OCI-LY7 (cell line): ENCODE results near the gene JPH3.

Source experiments
- CTCF ChIP-seq: fragments of 200-600 bp; sonication (generic); conservative IDR thresholded peaks from 2 replicates; pipeline ENCODE4 v1.5.1; 2014; ENCODE audit warnings: mild to moderate bottlenecking, antibody characterized with exemption, low read length, moderate library complexity, mixed read lengths
- EZH2phosphoT487 ChIP-seq: fragments of 200-600 bp; sonication (generic); IDR thresholded peaks from 2 replicates; pipeline ENCODE4 v1.6.1; 2018; ENCODE audit warnings: low read depth, borderline replicate concordance, mild to moderate bottlenecking, mixed run types, antibody characterized with exemption, low read length, moderate library complexity, mixed read lengths

DNA sequence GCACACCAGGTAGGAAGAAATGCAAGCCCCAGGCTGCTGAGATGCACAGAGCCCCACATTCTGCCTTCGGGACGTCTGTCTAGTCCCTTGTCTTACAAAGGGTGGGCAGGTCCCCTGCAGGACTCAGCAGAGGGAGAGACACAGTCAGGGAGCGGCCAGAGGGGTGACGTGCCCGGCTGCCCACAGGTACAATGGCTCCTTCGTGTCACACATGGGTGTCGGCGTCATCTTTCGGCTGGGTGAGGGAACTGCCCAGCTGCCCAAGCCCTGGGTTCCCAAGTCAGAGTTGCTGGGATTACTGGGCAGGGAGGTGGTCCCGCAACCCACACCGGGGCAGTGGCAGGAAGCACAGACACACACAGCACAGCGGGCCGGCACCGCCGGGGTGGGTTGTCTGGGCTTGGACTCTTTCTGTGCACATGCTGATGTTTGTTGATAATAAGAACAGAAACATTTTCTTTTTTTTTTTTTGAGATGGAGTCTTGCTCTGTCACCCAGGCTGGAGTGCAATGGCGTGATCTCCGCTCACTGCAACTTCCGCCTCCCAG is 80.6 kb downstream of the JPH3 start:
- TF ChIP-seq CTCF (no peak), EZH2phosphoT487 (no peak)
